Breast epithelium (tissue), 3 donors: ENCODE measurements around the gene PCDH7.

Source experiments
- POLR2A ChIP-seq: fragments of 450-650 bp; IDR thresholded peaks from one replicate; pipeline ENCODE4 v1.6.1; 2016; ENCODE audit warnings: antibody characterized with exemption, mild to moderate bottlenecking, moderate library complexity
- POLR2AphosphoS5 ChIP-seq, 3 donors: sonication (generic); formaldehyde crosslinking; IDR thresholded peaks; one replicate each; pipeline ENCODE4 v1.6.1; 2017; ENCODE audit warnings: antibody characterized with exemption in 3 of 3
- TF ChIP-seq, protein P1 (sequence below), 3 donors: fragments of 450-650 bp; IDR thresholded peaks; one replicate each; pipeline ENCODE4 v1.5.1; 2016 to 2017; ENCODE audit warnings: antibody characterized with exemption in 3 of 3, mild to moderate bottlenecking in 3 of 3, moderate library complexity in 3 of 3

DNA sequence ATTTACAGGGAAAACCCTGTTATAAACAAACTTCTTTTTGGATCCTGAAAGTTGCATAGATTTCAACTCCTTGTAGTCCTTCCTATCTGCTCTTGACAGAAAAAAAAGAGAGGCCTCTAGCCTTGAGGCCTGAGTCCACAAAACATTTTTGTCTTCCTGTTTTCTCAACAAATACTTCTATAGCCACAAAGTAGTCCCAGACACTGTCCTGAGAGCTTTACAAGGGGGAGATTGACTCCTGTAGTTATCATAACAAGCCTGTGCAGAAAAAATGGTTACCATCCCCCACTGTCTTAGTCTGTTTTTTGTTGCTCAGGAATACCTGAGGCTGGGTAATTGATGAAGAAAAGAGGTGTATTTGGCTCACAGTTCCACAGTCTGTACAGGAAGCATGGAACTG, 35.2 kb downstream of the PCDH7 start:
- TF ChIP-seq, protein P1, sequence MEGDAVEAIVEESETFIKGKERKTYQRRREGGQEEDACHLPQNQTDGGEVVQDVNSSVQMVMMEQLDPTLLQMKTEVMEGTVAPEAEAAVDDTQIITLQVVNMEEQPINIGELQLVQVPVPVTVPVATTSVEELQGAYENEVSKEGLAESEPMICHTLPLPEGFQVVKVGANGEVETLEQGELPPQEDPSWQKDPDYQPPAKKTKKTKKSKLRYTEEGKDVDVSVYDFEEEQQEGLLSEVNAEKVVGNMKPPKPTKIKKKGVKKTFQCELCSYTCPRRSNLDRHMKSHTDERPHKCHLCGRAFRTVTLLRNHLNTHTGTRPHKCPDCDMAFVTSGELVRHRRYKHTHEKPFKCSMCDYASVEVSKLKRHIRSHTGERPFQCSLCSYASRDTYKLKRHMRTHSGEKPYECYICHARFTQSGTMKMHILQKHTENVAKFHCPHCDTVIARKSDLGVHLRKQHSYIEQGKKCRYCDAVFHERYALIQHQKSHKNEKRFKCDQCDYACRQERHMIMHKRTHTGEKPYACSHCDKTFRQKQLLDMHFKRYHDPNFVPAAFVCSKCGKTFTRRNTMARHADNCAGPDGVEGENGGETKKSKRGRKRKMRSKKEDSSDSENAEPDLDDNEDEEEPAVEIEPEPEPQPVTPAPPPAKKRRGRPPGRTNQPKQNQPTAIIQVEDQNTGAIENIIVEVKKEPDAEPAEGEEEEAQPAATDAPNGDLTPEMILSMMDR (IDR thresholded peaks at IDR 0.05): no peak
- no peak for TF ChIP-seq POLR2AphosphoS5 (IDR thresholded peaks at IDR 0.05)
- no peak for TF ChIP-seq POLR2A
